ENCODE results near the gene RBL2.

DNA sequence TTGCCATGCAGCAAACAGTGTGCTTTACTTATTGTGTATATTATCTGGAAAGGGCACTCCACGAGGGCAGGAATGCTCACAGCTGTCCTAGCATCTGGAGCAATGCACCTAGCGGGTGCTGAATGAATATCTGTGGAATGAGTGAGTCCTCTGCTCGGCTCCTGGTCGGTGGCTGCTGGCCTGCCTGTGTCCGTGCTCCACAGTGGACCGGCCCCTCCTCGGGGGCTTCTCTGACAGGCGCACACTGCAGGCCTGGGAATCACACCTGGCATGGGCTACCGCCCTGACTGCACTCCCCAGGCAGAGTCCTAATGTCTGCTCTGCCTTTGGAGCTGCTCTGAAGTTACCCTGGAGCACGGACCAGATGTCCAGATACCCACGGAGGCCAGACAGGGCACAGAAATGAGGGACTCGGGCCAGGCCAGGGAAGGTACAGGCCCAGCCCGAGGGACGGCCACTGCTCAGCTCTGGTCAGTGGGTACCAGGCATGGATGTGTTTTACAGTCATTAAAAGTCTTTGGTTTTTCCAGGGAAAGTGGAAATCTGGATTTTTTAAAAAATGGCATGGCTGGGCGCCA, 89.8 kb downstream of the RBL2 start:
- TF ChIP-seq EZH2 (IDR thresholded peaks at IDR 0.05; ENCODE audit: low read length, unreplicated experiment) = no peak
- TF ChIP-seq, protein P1, sequence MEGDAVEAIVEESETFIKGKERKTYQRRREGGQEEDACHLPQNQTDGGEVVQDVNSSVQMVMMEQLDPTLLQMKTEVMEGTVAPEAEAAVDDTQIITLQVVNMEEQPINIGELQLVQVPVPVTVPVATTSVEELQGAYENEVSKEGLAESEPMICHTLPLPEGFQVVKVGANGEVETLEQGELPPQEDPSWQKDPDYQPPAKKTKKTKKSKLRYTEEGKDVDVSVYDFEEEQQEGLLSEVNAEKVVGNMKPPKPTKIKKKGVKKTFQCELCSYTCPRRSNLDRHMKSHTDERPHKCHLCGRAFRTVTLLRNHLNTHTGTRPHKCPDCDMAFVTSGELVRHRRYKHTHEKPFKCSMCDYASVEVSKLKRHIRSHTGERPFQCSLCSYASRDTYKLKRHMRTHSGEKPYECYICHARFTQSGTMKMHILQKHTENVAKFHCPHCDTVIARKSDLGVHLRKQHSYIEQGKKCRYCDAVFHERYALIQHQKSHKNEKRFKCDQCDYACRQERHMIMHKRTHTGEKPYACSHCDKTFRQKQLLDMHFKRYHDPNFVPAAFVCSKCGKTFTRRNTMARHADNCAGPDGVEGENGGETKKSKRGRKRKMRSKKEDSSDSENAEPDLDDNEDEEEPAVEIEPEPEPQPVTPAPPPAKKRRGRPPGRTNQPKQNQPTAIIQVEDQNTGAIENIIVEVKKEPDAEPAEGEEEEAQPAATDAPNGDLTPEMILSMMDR (conservative IDR thresholded peaks at IDR 0.05; ENCODE audit: low read depth, low read length) = no peak
